Measurements from ENCODE around the gene BSND.

DNA sequence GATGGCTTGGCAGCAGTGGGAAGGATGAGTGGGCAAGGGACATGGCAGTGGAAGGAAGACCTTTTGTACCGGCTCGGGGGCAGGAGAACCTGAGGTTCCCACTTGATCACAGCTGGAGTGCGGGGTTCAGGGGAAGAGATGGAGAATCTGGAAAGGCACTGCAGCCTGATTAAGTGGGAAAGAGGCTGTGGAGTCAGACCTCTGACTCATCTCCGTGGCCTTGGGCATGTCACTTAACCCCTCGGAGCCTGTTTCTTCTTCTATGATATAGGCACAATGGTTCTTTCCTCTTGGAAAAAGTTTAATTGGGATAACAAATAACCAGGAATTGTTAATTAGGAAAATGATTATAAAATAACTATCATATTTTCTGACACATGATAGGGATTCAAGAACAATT is 31.4 kb upstream of the BSND start:
- no peak for TF ChIP-seq POLR2A (IDR thresholded peaks at IDR 0.05)
- TF ChIP-seq, protein P1, sequence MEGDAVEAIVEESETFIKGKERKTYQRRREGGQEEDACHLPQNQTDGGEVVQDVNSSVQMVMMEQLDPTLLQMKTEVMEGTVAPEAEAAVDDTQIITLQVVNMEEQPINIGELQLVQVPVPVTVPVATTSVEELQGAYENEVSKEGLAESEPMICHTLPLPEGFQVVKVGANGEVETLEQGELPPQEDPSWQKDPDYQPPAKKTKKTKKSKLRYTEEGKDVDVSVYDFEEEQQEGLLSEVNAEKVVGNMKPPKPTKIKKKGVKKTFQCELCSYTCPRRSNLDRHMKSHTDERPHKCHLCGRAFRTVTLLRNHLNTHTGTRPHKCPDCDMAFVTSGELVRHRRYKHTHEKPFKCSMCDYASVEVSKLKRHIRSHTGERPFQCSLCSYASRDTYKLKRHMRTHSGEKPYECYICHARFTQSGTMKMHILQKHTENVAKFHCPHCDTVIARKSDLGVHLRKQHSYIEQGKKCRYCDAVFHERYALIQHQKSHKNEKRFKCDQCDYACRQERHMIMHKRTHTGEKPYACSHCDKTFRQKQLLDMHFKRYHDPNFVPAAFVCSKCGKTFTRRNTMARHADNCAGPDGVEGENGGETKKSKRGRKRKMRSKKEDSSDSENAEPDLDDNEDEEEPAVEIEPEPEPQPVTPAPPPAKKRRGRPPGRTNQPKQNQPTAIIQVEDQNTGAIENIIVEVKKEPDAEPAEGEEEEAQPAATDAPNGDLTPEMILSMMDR (IDR thresholded peaks at IDR 0.05), result no peak
- TF ChIP-seq EP300 (IDR thresholded peaks at IDR 0.05), result no peak

All from ovary (tissue), 3 donors.